SK-N-SH (cell line): Measurements from ENCODE around the gene ZNF3. TPM values are rescaled to one million over a fixed set of nuclear protein-coding genes. Genes with fewer than 3 reads are reported as not detected.

Source experiments
- CTCF ChIA-PET: fragments of 300-600, 350-600 bp; formaldehyde crosslinking; extraction: SDS; loops from one replicate; lab custom pipeline; 2021; lab: Yijun Ruan, JAX
- POLR2A ChIA-PET: fragments of 350-600 bp; sonication (Branson Sonifier 250); formaldehyde crosslinking; extraction: SDS; loops from one replicate; lab custom pipeline; 2020; ENCODE audit warnings: antibody characterized with exemption, inconsistent platforms; lab: Yijun Ruan, JAX
- DNase-seq: peaks from one replicate; pipeline ENCODE4 v3.0.0; 2012
- H2AFZ ChIP-seq: fragments of 200-600 bp; sonication (generic); 2 replicates; pipeline ENCODE4 v1.8.1; 2016; ENCODE audit warnings: antibody characterized with exemption, mild to moderate bottlenecking, low read depth
- H3F3A ChIP-seq: fragments of 200-600 bp; sonication (generic); replicated peaks from 2 replicates; pipeline ENCODE3; 2016; ENCODE audit warnings: antibody characterized with exemption, mild to moderate bottlenecking; ENCODE audit not compliant: insufficient read depth
- H3K27ac ChIP-seq, 2 experiments: fragments of 200-500 bp in 1 of 2; fragments of 200-600 bp in 1 of 2; sonication (Bioruptor generic) in 1 of 2; sonication (generic), shearing (Covaris generic) in 1 of 2; 2 replicates each; pipeline versions ENCODE4 v1.5.1 to v1.6.1; 2014 to 2016; ENCODE audit warnings: low read depth in 2 of 2, inconsistent platforms in 1 of 2, low read length in 1 of 2, mild to moderate bottlenecking in 1 of 2, mixed read lengths in 1 of 2
- H3K27me3 ChIP-seq: fragments of 200-600 bp; sonication (generic), shearing (Covaris generic); 2 replicates; pipeline ENCODE4 v1.6.1; 2016; ENCODE audit warnings: mixed run types; ENCODE audit not compliant: insufficient read depth
- H3K36me3 ChIP-seq, 2 experiments: fragments of 200-500 bp in 1 of 2; fragments of 200-600 bp in 1 of 2; sonication (Bioruptor generic) in 1 of 2; sonication (generic) in 1 of 2; replicated peaks in 1 of 2; 2 replicates each; pipeline versions ENCODE3 to v1.5.1; 2014 to 2016; ENCODE audit warnings: low read length in 1 of 2, mild to moderate bottlenecking in 1 of 2; ENCODE audit not compliant: insufficient read depth in 2 of 2, control insufficient read depth in 1 of 2
- H3K4me1 ChIP-seq, 2 experiments: fragments of 200-500 bp in 1 of 2; fragments of 200-600 bp in 1 of 2; sonication (Bioruptor generic) in 1 of 2; sonication (generic), shearing (Covaris generic) in 1 of 2; 2 replicates each; pipeline versions ENCODE4 v1.5.1 to v1.6.1; 2014 to 2016; ENCODE audit warnings: low read depth in 1 of 2, low read length in 1 of 2, mixed run types in 1 of 2; ENCODE audit not compliant: insufficient read depth in 2 of 2, control insufficient read depth in 1 of 2
- H3K4me2 ChIP-seq: fragments of 200-600 bp; sonication (generic), shearing (Covaris generic); 2 replicates; pipeline ENCODE4 v1.6.1; 2017; ENCODE audit warnings: mixed run types
- H3K4me3 ChIP-seq, 2 experiments: fragments of 200-500 bp in 1 of 2; fragments of 200-600 bp in 1 of 2; sonication (Bioruptor generic) in 1 of 2; sonication (generic), shearing (Covaris generic) in 1 of 2; 2 replicates each; pipeline versions ENCODE4 v1.5.1 to v1.8.1; 2014 to 2016; ENCODE audit warnings: low read depth in 2 of 2, inconsistent platforms in 1 of 2, low read length in 1 of 2, mild to moderate bottlenecking in 1 of 2, mixed read lengths in 1 of 2, moderate library complexity in 1 of 2
- H3K79me2 ChIP-seq: fragments of 200-600 bp; sonication (generic); 2 replicates; pipeline ENCODE4 v1.8.1; 2017; ENCODE audit warnings: mild to moderate bottlenecking; ENCODE audit not compliant: insufficient read depth
- H3K9ac ChIP-seq: fragments of 200-600 bp; sonication (generic); 2 replicates; pipeline ENCODE4 v1.6.1; 2017; ENCODE audit warnings: mixed run types
- H3K9me2 ChIP-seq: fragments of 200-600 bp; sonication (generic); 2 replicates; pipeline ENCODE4 v1.6.1; 2017; ENCODE audit warnings: mixed run types
- H3K9me3 ChIP-seq: fragments of 200-600 bp; sonication (generic); 2 replicates; pipeline ENCODE4 v1.6.1; 2017; ENCODE audit warnings: mixed run types, mild to moderate bottlenecking, moderate library complexity
- H4K20me1 ChIP-seq: fragments of 200-600 bp; sonication (generic); 2 replicates; pipeline ENCODE4 v1.6.1; 2017; ENCODE audit warnings: mild to moderate bottlenecking, mixed run types; ENCODE audit not compliant: insufficient read depth
- EP300 ChIP-seq, 2 experiments: IDR thresholded peaks; 2 replicates each; pipeline versions ENCODE4 v1.4.0 to v1.6.1; 2012; ENCODE audit warnings: borderline replicate concordance in 1 of 2, low read depth in 1 of 2, low read length in 1 of 2
- FOXJ3 ChIP-seq: sonication (generic); formaldehyde crosslinking; IDR thresholded peaks from 2 replicates; pipeline ENCODE4 v1.5.1; 2020; ENCODE audit warnings: mild to moderate bottlenecking, missing genetic modification reagents
- MEF2A ChIP-seq: IDR thresholded peaks from 2 replicates; pipeline ENCODE4 v1.4.0; 2012; ENCODE audit warnings: low read depth, borderline replicate concordance
- MXI1 ChIP-seq: IDR thresholded peaks from 2 replicates; pipeline ENCODE4 v1.6.1; 2012; ENCODE audit warnings: mild to moderate bottlenecking, low read depth, low read length, improper control_type of control experiment
- NRF1 ChIP-seq: IDR thresholded peaks from 2 replicates; pipeline ENCODE4 v1.6.1; 2012; ENCODE audit warnings: low read depth, mild to moderate bottlenecking, low read length
- POLR2AphosphoS5 ChIP-seq: IDR thresholded peaks from 2 replicates; pipeline ENCODE4 v1.6.1; 2012; ENCODE audit warnings: low read depth, low read length
- RXRA ChIP-seq: IDR thresholded peaks from 2 replicates; pipeline ENCODE4 v1.4.0; 2012; ENCODE audit warnings: low read depth, mild to moderate bottlenecking, borderline replicate concordance
- SIN3A ChIP-seq: IDR thresholded peaks from 2 replicates; pipeline ENCODE4 v1.6.1; 2012; ENCODE audit warnings: low read depth, mild to moderate bottlenecking, low read length, moderate library complexity, borderline replicate concordance
- TAF1 ChIP-seq: IDR thresholded peaks from 2 replicates; pipeline ENCODE4 v1.6.1; 2012; ENCODE audit warnings: low read depth, mild to moderate bottlenecking, low read length, moderate library complexity, borderline replicate concordance
- YY1 ChIP-seq: IDR thresholded peaks from 2 replicates; pipeline ENCODE4 v1.4.0; 2012; ENCODE audit warnings: low read depth, mild to moderate bottlenecking
- WGBS: methylation state at CpG from one replicate; pipeline ENCODE4 v1.1.6; 2017; ENCODE audit warnings: low lambda C conversion rate; 5-methylcytosine and 5-hydroxymethylcytosine counted together
- polyA plus RNA-seq, 3 experiments: library from polyadenylated mRNA; depleted of rRNA; stranded (reverse); fragments of >200 nt; gene quantifications; 2 replicates each; pipeline ENCODE4 v1.2.3, GENCODE V29; 2012
- TF ChIP-seq, protein P1 (sequence below): fragments of 150-350 bp; IDR thresholded peaks from 2 replicates; pipeline ENCODE4 v1.6.1; 2017; ENCODE audit warnings: antibody characterized with exemption, low read length, low read depth, borderline replicate concordance
- TF ChIP-seq, protein P2 (sequence below): IDR thresholded peaks from 2 replicates; pipeline ENCODE4 v1.4.0; 2012; ENCODE audit warnings: low read depth, borderline replicate concordance

The ZNF3 gene
- polyA plus RNA-seq, 1 of the 3 experiments (the other 2 are of a cell fraction), result 30.5 TPM

DNA sequence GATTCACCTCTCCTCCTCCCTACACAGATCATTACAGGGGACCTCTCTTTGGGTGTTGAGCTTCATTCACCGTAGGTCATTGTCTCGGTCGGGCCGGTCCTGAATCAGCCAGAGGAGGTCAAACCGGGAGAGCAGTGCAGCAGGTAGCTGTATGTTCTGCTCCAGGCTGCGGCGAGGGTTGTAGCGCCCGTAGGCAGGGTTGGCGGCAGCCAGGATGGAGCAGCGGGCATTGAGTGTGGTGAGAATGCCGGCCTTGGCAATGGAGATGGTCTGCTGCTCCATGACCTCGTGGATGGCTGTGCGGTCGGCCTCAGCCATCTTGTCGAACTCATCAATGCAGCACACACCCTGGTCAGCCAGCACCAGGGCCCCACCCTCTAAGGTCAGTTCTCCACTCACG, 14.2 kb upstream of the ZNF3 start:
- Histone ChIP-seq H3K4me2 (no peak overlapping the region), H3K9me2 (no peaks in the 10 kb centered on the region), H2AFZ (no peak overlapping the region), H3F3A (peaks cover 64% of the 10 kb centered on the region), H4K20me1 (peaks cover 3% of the 10 kb centered on the region; the same call in 1 of the 2 replicates), H3K4me3 (no peak overlapping the region), H3K27ac (no peak overlapping the region; a peak in 1 of 4 replicates), H3K27me3 (no peaks in the 10 kb centered on the region), H3K9ac (no peak overlapping the region), H3K36me3 (peaks cover 86 to 89% of the 10 kb centered on the region in 2 experiments), H3K79me2 (peaks cover 89% of the 10 kb centered on the region), H3K9me3 (no peaks in the 10 kb centered on the region), H3K4me1 (peaks cover 18 to 59% of the 10 kb centered on the region in 2 experiments; a peak in 3 of 4 replicates)
- WGBS, result 90% methylated on average over 17 of the region's 17 CpGs
- TF ChIP-seq EP300 (IDR thresholded peaks at IDR 0.05; ENCODE audit: borderline replicate concordance in 1 of 2, low read depth in 1 of 2, low read length in 1 of 2) (no peak), MEF2A (no peak), TAF1 (no peak), YY1 (no peak)
- TF ChIP-seq, protein P1, sequence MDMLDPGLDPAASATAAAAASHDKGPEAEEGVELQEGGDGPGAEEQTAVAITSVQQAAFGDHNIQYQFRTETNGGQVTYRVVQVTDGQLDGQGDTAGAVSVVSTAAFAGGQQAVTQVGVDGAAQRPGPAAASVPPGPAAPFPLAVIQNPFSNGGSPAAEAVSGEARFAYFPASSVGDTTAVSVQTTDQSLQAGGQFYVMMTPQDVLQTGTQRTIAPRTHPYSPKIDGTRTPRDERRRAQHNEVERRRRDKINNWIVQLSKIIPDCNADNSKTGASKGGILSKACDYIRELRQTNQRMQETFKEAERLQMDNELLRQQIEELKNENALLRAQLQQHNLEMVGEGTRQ, result no peak
- DNase-seq, result no peak
- ChIA-PET CTCF (interaction anchor here (0.9 to 1.2 kb wide), 2 partner anchors 13 to 116 kb away, joined by 3 read pairs; no protein-coding TSS in a partner anchor), POLR2A (interaction anchor here (1.0 kb wide), 1 partner anchor 9 kb away, joined by 3 read pairs; no protein-coding TSS in a partner anchor)

DNA sequence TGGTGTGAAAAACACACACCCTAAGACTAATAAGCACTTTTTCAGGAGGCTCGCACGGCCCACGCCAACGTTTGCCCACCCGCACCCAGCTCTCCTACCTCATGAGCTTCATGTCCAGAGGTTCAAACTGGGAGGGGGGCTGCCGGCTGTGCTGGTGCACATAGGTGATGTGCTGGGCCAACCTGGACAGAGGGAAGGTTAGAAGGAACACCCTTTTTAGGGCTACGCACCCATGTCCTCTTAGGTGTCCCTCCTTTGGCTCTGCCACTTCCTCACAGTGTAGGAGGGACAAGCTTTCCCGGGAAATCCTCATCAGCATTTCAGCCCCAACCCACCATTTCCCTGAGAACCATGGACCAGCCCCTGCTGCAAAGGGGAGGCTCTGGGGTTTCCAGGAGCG, 13.8 kb upstream of the ZNF3 start:
- Histone ChIP-seq H3K9me3 (no peaks in the 10 kb centered on the region), H3K9ac (no peak overlapping the region), H3K27ac (no peak overlapping the region; a peak in 1 of 4 replicates), H3K79me2 (peaks cover 89% of the 10 kb centered on the region), H3F3A (peaks cover 68% of the 10 kb centered on the region), H3K27me3 (no peaks in the 10 kb centered on the region), H3K4me2 (no peak overlapping the region), H3K36me3 (peaks cover 90 to 91% of the 10 kb centered on the region in 2 experiments), H2AFZ (no peak overlapping the region), H3K9me2 (no peaks in the 10 kb centered on the region), H4K20me1 (peaks cover 3% of the 10 kb centered on the region; the same call in 1 of the 2 replicates), H3K4me3 (no peak overlapping the region), H3K4me1 (peaks cover 22 to 61% of the 10 kb centered on the region in 2 experiments; a peak in 3 of 4 replicates)
- no peak for DNase-seq
- POLR2A ChIA-PET, result interaction anchor here (1.0 kb wide), 1 partner anchor 9 kb away, joined by 3 read pairs; no protein-coding TSS in a partner anchor
- CTCF ChIA-PET, result interaction anchor here (0.9 to 1.2 kb wide), 3 partner anchors 13 to 116 kb away, joined by 3 to 6 read pairs (median 3); no protein-coding TSS in a partner anchor
- 79% methylated on average over 9 of the region's 9 CpGs for WGBS
- TF ChIP-seq RXRA (no peak), POLR2AphosphoS5 (peak; percentile 55; the same call in 1 of the 2 replicates)

DNA sequence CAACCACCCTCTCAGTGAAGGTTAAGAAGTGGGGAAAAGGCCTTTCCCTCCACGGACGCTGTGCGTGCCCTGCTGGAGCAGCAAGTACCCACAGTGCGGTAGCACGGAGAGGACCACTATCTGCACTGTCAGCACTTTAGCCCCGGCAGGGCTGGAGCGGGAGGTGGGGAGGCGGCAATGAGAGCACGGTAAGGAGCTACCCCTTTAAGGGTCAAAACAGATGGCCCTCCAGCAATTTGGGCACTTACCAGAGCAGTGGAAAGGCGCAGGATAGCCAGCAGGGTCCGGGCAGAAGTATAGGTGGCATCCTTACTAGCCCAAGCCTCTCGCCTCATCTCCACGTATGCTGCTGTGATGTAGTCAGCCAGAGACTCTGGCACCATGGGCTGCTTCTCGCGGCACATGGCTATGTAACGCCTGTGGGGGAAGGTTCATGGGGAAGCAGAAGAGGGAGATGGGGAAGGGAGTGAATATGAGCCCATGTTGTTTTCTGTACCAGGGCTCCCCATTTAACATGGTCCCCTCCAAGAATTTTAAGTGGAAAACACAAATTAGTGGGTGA, 12.5 kb upstream of the ZNF3 start:
- POLR2A ChIA-PET, result interaction anchor here (1.0 to 7.5 kb wide), 2 partner anchors 7 to 35 kb away, joined by 4 to 98 read pairs; partner anchors contain the start of genes AP4M1 and MCM7
- Histone ChIP-seq H3F3A (peaks cover 75% of the 10 kb centered on the region), H3K27me3 (no peaks in the 10 kb centered on the region), H3K79me2 (peaks cover 89% of the 10 kb centered on the region), H3K27ac (peak overlapping the region in 1 of 2 experiments; percentile 58; a peak in 2 of 4 replicates), H3K9me2 (no peaks in the 10 kb centered on the region), H3K9me3 (no peaks in the 10 kb centered on the region), H3K4me1 (peaks cover 18 to 58% of the 10 kb centered on the region in 2 experiments; a peak in 3 of 4 replicates), H3K4me2 (no peak overlapping the region), H4K20me1 (peaks cover 3% of the 10 kb centered on the region; the same call in 1 of the 2 replicates), H3K9ac (no peak overlapping the region), H3K4me3 (no peak overlapping the region; a peak in 1 of 4 replicates), H3K36me3 (peaks cover 81 to 82% of the 10 kb centered on the region in 2 experiments), H2AFZ (no peak overlapping the region)
- no peak for TF ChIP-seq NRF1
- TF ChIP-seq POLR2AphosphoS5, result peak; percentile 45; the same call in 1 of the 2 replicates
- TF ChIP-seq FOXJ3 (CRISPR knock-in tag), result 0 out of 2 replicates have a peak, but pooled peaks have one; percentile 43
- TF ChIP-seq, protein P2, sequence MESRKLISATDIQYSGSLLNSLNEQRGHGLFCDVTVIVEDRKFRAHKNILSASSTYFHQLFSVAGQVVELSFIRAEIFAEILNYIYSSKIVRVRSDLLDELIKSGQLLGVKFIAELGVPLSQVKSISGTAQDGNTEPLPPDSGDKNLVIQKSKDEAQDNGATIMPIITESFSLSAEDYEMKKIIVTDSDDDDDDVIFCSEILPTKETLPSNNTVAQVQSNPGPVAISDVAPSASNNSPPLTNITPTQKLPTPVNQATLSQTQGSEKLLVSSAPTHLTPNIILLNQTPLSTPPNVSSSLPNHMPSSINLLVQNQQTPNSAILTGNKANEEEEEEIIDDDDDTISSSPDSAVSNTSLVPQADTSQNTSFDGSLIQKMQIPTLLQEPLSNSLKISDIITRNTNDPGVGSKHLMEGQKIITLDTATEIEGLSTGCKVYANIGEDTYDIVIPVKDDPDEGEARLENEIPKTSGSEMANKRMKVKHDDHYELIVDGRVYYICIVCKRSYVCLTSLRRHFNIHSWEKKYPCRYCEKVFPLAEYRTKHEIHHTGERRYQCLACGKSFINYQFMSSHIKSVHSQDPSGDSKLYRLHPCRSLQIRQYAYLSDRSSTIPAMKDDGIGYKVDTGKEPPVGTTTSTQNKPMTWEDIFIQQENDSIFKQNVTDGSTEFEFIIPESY, result peak; percentile 1; the same call in 1 of the 2 replicates
- TF ChIP-seq SIN3A, result 0 out of 2 replicates have a peak, but pooled peaks have one; percentile 7
- TF ChIP-seq MXI1, result no peak
- 86% methylated on average over 16 of the region's 16 CpGs for WGBS
- CTCF ChIA-PET, result interaction anchor here (1.2 kb wide), 1 partner anchor 37 kb away, joined by 6 read pairs; no protein-coding TSS in a partner anchor
- DNase-seq, result no peak
